WI38 (cell line): ENCODE data around the gene RABGAP1.
"Not testable (repeated sequence)": the region's sequence is repeated elsewhere in the genome, so short reads cannot be mapped to it uniquely, and the experiment has no call there.

Experiments
- H3K4me3 ChIP-seq: 2 replicates; pipeline ENCODE4 v1.5.1; 2011; ENCODE audit warnings: low read depth, mild to moderate bottlenecking, control low read depth, low read length
- TF ChIP-seq, protein P1 (sequence below): IDR thresholded peaks from 2 replicates; pipeline ENCODE4 v1.5.1; 2012; ENCODE audit warnings: low read depth, mild to moderate bottlenecking, control low read depth, low read length

The RABGAP1 gene

DNA sequence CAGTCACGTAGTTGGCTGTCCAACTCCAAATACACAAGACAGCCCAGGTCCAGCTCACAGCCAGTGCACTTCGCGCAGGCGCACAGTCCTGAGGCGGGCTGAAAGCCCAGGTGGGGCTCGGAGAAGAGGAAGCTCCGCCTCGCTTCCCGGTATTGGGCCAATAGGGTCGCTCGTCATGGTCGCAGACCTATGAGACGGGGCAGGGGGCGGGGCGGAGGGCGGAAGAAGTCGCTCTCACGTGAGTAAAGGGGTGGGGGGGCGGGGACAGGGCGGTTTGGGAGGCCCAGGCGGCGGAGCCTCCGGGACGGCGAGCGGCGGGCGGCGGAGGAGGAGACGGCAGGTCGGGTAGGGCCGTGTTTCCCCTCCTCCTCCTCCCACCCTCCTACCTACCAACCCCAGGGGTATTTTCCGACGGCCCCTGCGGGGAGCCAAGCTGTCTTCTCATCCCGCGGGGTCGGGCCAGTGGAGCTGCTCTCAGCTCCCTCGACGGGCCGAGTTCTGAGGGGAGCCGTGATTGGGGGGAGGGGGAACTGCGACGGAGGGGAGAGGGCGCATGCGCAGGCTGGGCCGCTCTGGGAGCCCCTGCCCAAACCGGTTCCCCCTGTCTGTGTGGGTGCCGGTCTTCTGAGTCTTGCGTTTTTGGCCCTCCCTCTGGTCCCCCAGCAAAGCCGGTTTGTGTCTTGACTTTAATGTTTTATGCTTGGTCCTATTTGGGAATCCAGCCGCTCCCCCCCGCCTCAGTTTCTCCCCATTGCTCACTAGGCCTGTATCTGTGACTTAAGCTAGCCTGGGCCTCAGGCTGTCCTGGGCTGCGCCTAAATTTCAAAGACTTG is at the start of gene RABGAP1:
Gene RABGAP1, plus strand, starts transcription at position 272 of the 833 bp plus-strand sequence. CDS start 16,040 bp downstream, outside the sequence.
- peak within 1 kb of the TSS; percentile 93 for H3K4me3 ChIP-seq
- TF ChIP-seq, protein P1, sequence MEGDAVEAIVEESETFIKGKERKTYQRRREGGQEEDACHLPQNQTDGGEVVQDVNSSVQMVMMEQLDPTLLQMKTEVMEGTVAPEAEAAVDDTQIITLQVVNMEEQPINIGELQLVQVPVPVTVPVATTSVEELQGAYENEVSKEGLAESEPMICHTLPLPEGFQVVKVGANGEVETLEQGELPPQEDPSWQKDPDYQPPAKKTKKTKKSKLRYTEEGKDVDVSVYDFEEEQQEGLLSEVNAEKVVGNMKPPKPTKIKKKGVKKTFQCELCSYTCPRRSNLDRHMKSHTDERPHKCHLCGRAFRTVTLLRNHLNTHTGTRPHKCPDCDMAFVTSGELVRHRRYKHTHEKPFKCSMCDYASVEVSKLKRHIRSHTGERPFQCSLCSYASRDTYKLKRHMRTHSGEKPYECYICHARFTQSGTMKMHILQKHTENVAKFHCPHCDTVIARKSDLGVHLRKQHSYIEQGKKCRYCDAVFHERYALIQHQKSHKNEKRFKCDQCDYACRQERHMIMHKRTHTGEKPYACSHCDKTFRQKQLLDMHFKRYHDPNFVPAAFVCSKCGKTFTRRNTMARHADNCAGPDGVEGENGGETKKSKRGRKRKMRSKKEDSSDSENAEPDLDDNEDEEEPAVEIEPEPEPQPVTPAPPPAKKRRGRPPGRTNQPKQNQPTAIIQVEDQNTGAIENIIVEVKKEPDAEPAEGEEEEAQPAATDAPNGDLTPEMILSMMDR, result no peak

- TF ChIP-seq, protein P1, result no peak
- no peak overlapping the region for H3K4me3 ChIP-seq
Measured at GRCh38 chr9:122897969-122898368, 42.9 kb upstream of the RABGAP1 start.

GRCh38 chr9:122900791-122901190 is 40.0 kb upstream of the RABGAP1 start:
- H3K4me3 ChIP-seq, result no peak overlapping the region
- TF ChIP-seq, protein P1, result no peak

- peak overlapping the region; percentile 97 for H3K4me3 ChIP-seq
- TF ChIP-seq, protein P1, result no peak
Measured at GRCh38 chr9:122904466-122904822, 36.4 kb upstream of the RABGAP1 start.

- peak within 1 kb of the TSS; percentile 97 for H3K4me3 ChIP-seq
- TF ChIP-seq, protein P1, result no peak
Measured at GRCh38 chr9:122904823-122905710, 35.8 kb upstream of the RABGAP1 start, which contains the start of gene RC3H2. RC3H2 (minus strand) TSS chr9:122905359; CDS start chr9:122897509, 7,850 bp downstream.

GRCh38 chr9:122906122-122906521 is 34.7 kb upstream of the RABGAP1 start:
- not testable (repeated sequence) for H3K4me3 ChIP-seq

GRCh38 chr9:122912671-122912963 is 28.2 kb upstream of the RABGAP1 start:
- H3K4me3 ChIP-seq, result peak overlapping the region; percentile 98

More at GRCh38 chr9:122912671-122912963, 28.2 kb upstream of the RABGAP1 start:
- TF ChIP-seq, protein P1, result no peak
